Measurements from ENCODE around the gene SLC30A2. TPM values are rescaled to one million over a fixed set of nuclear protein-coding genes. Genes with fewer than 3 reads are reported as not detected.

SLC30A2 gene
- total and polyA plus RNA-seq, 2 experiments from 2014 or later, result 0.07 TPM; not detected in 1

- no peaks in the 10 kb centered on the region for H3K9me2 ChIP-seq (ENCODE audit: insufficient read depth)
- no peak overlapping the region for H2AFZ ChIP-seq
- H3K27ac ChIP-seq (ENCODE audit: low read depth), result no peak overlapping the region
- no peaks in the 10 kb centered on the region for H3K36me3 Mint-ChIP-seq (ENCODE audit: low read depth)
- TF ChIP-seq ZNF331 (CRISPR knock-in tag; IDR thresholded peaks at IDR 0.05; ENCODE audit: low read depth) (no peak), CTCF (conservative IDR thresholded peaks at IDR 0.05; ENCODE audit: low read depth in 2 of 2) (no peak), REST (IDR thresholded peaks at IDR 0.05; ENCODE audit: unreplicated experiment) (no peak), ZNF114 (CRISPR knock-in tag; IDR thresholded peaks at IDR 0.05) (no peak), CREB1 (CRISPR knock-in tag; IDR thresholded peaks at IDR 0.05; ENCODE audit: low read depth) (no peak), POLR2AphosphoS5 (IDR thresholded peaks at IDR 0.05; ENCODE audit: low read depth) (no peak), EZH2 (IDR thresholded peaks at IDR 0.05; ENCODE audit: low read depth, unreplicated experiment) (no peak), STAT1 (IDR thresholded peaks at IDR 0.05; ENCODE audit: unreplicated experiment) (no peak), JUNB (IDR thresholded peaks at IDR 0.05; ENCODE audit: unreplicated experiment) (no peak), ZNF462 (CRISPR knock-in tag; IDR thresholded peaks at IDR 0.05) (no peak), NANOG (IDR thresholded peaks at IDR 0.05; ENCODE audit: borderline replicate concordance) (no peak), EZH2phosphoT487 (IDR thresholded peaks at IDR 0.05; ENCODE audit: unreplicated experiment) (no peak), ETS1 (IDR thresholded peaks at IDR 0.05) (no peak)
- H3K27ac Mint-ChIP-seq, result no peak overlapping the region
- H3K4me3 ChIP-seq, result no peak overlapping the region
- no peak overlapping the region for H3K4me2 ChIP-seq
- H3K27me3 ChIP-seq (ENCODE audit: insufficient read depth), result no peaks in the 10 kb centered on the region
- no peaks in the 10 kb centered on the region for H3F3A ChIP-seq (replicated peaks; ENCODE audit: low read depth)
- H3K36me3 ChIP-seq (ENCODE audit: insufficient read depth), result no peaks in the 10 kb centered on the region
- H3K4me1 Mint-ChIP-seq, result peaks cover 15% of the 10 kb centered on the region
- H4K20me1 ChIP-seq (replicated peaks; ENCODE audit: insufficient read depth), result no peaks in the 10 kb centered on the region
- H3K4me1 ChIP-seq (ENCODE audit: insufficient read depth), result peaks cover 3% of the 10 kb centered on the region; the same call in 1 of the 2 replicates
- peaks cover 3% of the 10 kb centered on the region for H3K27me3 Mint-ChIP-seq (ENCODE audit: insufficient read depth, low read depth, poor library complexity)
- ATAC-seq (no peak), DNase-seq (ENCODE audit: low spot score) (no peak)
- H3K9me3 Mint-ChIP-seq, result no peaks in the 10 kb centered on the region
- H3K4me3 Mint-ChIP-seq, result no peak overlapping the region
- H3K79me2 ChIP-seq (replicated peaks; ENCODE audit: insufficient read depth), result no peaks in the 10 kb centered on the region
Observed at GRCh38 chr1:26023826-26024225, 22.1 kb downstream of the SLC30A2 start.
